K562 (cell line): ENCODE results near the gene SLC34A3. TPM values are rescaled to one million over a fixed set of nuclear protein-coding genes. Genes with fewer than 3 reads are reported as not detected.
A peak's percentile ranks its signal among the peaks of the same experiment; 100 is the strongest.

Source experiments
- CBFA2T3 ChIP-seq: fragments of 450-650 bp; IDR thresholded peaks from 2 replicates; pipeline ENCODE4 v1.6.1; 2017
- GATAD2A ChIP-seq: fragments of 450-650 bp; IDR thresholded peaks from 2 replicates; pipeline ENCODE4 v1.6.1; 2017
- HDAC1 ChIP-seq, 2 experiments: fragments of 450-650 bp; IDR thresholded peaks; 2 replicates each; pipeline ENCODE4 v1.6.1; 2016 to 2017; ENCODE audit warnings: inconsistent platforms in 1 of 2, mild to moderate bottlenecking in 1 of 2, moderate library complexity in 1 of 2
- KDM5B ChIP-seq: fragments of 200-600 bp; sonication (generic); IDR thresholded peaks from 2 replicates; pipeline ENCODE4 v1.6.1; 2012; ENCODE audit warnings: low read depth, mild to moderate bottlenecking, moderate library complexity, low read length, control low read depth, inconsistent platforms; ENCODE audit not compliant: insufficient replicate concordance
- KHSRP ChIP-seq: fragments of 450-650 bp; IDR thresholded peaks from 2 replicates; pipeline ENCODE4 v1.6.1; 2017
- NBN ChIP-seq: fragments of 450-650 bp; IDR thresholded peaks from 2 replicates; pipeline ENCODE4 v1.6.1; 2016; ENCODE audit warnings: low read depth, mild to moderate bottlenecking
- NR1H2 ChIP-seq: sonication (generic); formaldehyde crosslinking; IDR thresholded peaks from 2 replicates; pipeline ENCODE4 v1.4.0; 2020; ENCODE audit warnings: mild to moderate bottlenecking, missing genetic modification reagents
- PURB ChIP-seq: sonication (generic); formaldehyde crosslinking; IDR thresholded peaks from 2 replicates; pipeline ENCODE4 v1.9.0; 2021; ENCODE audit warnings: low read depth, mild to moderate bottlenecking, missing genetic modification reagents
- RAD21 ChIP-seq, 2 experiments: fragments of 250-450 bp in 1 of 2; fragments of 450-650 bp in 1 of 2; sonication (Bioruptor Pico) in 1 of 2; formaldehyde crosslinking in 1 of 2; IDR thresholded peaks in 1 of 2; conservative IDR thresholded peaks in 1 of 2; 2 replicates each; pipeline versions ENCODE4 v1.4.0 to v1.8.0; 2020 to 2022; ENCODE audit warnings: mild to moderate bottlenecking in 2 of 2, moderate library complexity in 1 of 2
- SREBF1 ChIP-seq: fragments of 150-350 bp; IDR thresholded peaks from 2 replicates; pipeline ENCODE4 v1.6.1; 2014; ENCODE audit warnings: antibody characterized with exemption, low read depth, low read length, borderline replicate concordance
- TARDBP ChIP-seq: fragments of 450-650 bp; IDR thresholded peaks from 2 replicates; pipeline ENCODE4 v1.6.1; 2016
- ZC3H4 ChIP-seq: sonication (generic); formaldehyde crosslinking; IDR thresholded peaks from 2 replicates; pipeline ENCODE4 v1.9.0; 2021; ENCODE audit warnings: missing genetic modification reagents, borderline replicate concordance
- ZNF445 ChIP-seq: fragments of 250-450 bp; sonication (Bioruptor Pico); IDR thresholded peaks from 2 replicates; pipeline ENCODE4 v1.4.0; 2020; ENCODE audit warnings: low read depth, mild to moderate bottlenecking, moderate library complexity
- ZNF551 ChIP-seq: fragments of 250-450 bp; sonication (Bioruptor Pico); IDR thresholded peaks from 2 replicates; pipeline ENCODE4 v1.5.0; 2021; ENCODE audit warnings: mild to moderate bottlenecking, moderate library complexity
- ZNF583 ChIP-seq: fragments of 250-450 bp; sonication (Bioruptor Pico); IDR thresholded peaks from 2 replicates; pipeline ENCODE4 v1.4.0; 2020
- ZNF740 ChIP-seq, 3 experiments: fragments of 200-800 bp in 1 of 3; sonication (Bioruptor generic) in 1 of 3; sonication (generic) in 1 of 3; formaldehyde crosslinking in 1 of 3; IDR thresholded peaks; 2 replicates each; pipeline versions ENCODE4 v1.6.1 to v1.8.0; 2016 to 2022; ENCODE audit warnings: mild to moderate bottlenecking in 2 of 3, missing compliant biosample characterization in 2 of 3, missing genetic modification characterization in 2 of 3, missing genetic modification reagents in 1 of 3
- polyA plus RNA-seq, 8 experiments: library from polyadenylated mRNA; depleted of rRNA in 4 of 8; stranded (reverse) in 5 of 8; unstranded in 3 of 8; fragments of >200 nt; fragmentation: Nextera tagmentation in 2 of 8; fragmentation: Illumina TruSeq in 1 of 8; extraction: Ambion mirVana in 2 of 8; extraction: Trizol in 1 of 8; gene quantifications; 2 replicates each; pipeline versions ENCODE4 v1.2.1 to v1.2.3, GENCODE V29; 2011 to 2014; ENCODE audit warnings: inconsistent platforms in 1 of 8, missing spikeins in 1 of 8
- total RNA-seq, 7 experiments: library from RNA; depleted of rRNA in 6 of 7; stranded (reverse); fragments of >200 nt in 6 of 7; fragmentation: Illumina TruSeq in 2 of 7; extraction: Trizol in 2 of 7; gene quantifications; 2 replicates each; pipeline versions ENCODE4 v1.2.1 to v1.2.3, GENCODE V29; 2011 to 2021; ENCODE audit warnings: low replicate concordance in 1 of 7
- TF ChIP-seq, protein P1 (sequence below): sonication (generic); formaldehyde crosslinking; IDR thresholded peaks from 2 replicates; pipeline ENCODE4 v1.8.0; 2022; ENCODE audit warnings: mild to moderate bottlenecking, missing genetic modification reagents
- TF ChIP-seq, protein P2 (sequence below): fragments of 450-650 bp; formaldehyde crosslinking; IDR thresholded peaks from 2 replicates; pipeline ENCODE4 v1.4.0; 2022; ENCODE audit warnings: mild to moderate bottlenecking, moderate library complexity
- TF ChIP-seq, protein P3 (sequence below), 2 experiments: fragments of 450-650 bp; conservative IDR thresholded peaks; 2 replicates each; pipeline ENCODE4 v1.6.1; 2017; ENCODE audit warnings: mild to moderate bottlenecking in 2 of 2, moderate library complexity in 2 of 2

The SLC34A3 gene
- total and polyA plus RNA-seq, 9 of the 15 experiments (the other 6 are each of a cell fraction or from before 2014, with no cell fraction given), result not detected

DNA sequence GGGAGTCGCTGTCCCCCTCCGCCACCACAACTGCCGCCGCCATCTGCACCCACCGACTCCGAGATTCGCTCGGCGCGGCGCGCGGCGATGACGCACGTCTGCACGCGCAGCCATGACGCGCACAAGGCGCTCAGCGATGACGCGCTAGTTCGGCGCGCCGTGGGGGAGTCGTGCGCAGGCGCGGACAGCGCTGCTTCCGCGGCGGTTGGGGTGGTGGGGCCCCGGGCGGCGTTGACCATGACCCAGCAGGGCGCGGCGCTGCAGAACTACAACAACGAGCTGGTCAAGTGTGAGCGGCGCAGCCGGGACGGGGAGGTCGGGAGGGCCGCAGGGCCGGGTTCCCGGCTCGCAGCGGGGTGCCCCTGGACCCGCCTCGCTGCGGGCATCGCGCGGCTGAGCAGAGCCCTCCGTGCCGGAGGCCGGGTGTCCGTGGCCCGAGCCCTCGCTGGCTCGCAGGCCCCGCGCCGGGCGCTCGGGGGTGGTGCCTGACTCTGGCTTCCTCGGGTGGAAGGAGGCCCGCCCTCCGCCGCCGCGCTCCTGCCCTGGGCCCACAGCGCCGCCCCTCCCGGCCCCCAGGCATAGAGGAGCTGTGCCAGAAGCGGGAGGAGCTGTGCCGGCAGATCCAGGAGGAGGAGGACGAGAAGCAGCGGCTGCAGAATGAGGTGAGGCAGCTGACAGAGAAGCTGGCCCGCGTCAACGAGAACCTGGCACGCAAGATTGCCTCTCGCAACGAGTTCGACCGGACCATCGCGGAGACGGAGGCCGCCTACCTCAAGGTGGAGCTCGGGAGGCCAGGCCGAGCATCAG, 42.0 kb upstream of the SLC34A3 start, which contains the start of the genes ANAPC2 and SSNA1 (continued):
- TF ChIP-seq, protein P1, sequence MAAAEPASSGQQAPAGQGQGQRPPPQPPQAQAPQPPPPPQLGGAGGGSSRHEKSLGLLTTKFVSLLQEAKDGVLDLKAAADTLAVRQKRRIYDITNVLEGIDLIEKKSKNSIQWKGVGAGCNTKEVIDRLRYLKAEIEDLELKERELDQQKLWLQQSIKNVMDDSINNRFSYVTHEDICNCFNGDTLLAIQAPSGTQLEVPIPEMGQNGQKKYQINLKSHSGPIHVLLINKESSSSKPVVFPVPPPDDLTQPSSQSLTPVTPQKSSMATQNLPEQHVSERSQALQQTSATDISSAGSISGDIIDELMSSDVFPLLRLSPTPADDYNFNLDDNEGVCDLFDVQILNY (CRISPR knock-in tag), result no peak
- TF ChIP-seq HDAC1 (IDR thresholded peaks at IDR 0.05), result peak in 1 of 2 experiments; percentile 95; a peak in 2 of 4 replicates
- no peak for TF ChIP-seq ZC3H4
- no peak for TF ChIP-seq SREBF1
- TF ChIP-seq CBFA2T3, result peak; percentile 19; the same call in 1 of the 2 replicates
- peak; percentile 83 for TF ChIP-seq RAD21 (CRISPR knock-in tag; conservative IDR thresholded peaks at IDR 0.05 in 1 of 2, IDR thresholded peaks at IDR 0.05 in 1 of 2)
- peak; percentile 100 for TF ChIP-seq ZNF740 (CRISPR knock-in tag; IDR thresholded peaks at IDR 0.05)
- TF ChIP-seq ZNF740 (tag; IDR thresholded peaks at IDR 0.05), result peak in 1 of 2 experiments; percentile 94; a peak in 2 of 4 replicates
- TF ChIP-seq NBN, result peak; percentile 95
- no peak for TF ChIP-seq GATAD2A
- no peak for TF ChIP-seq PURB (CRISPR knock-in tag)
- no peak for TF ChIP-seq NR1H2
- TF ChIP-seq, protein P2, sequence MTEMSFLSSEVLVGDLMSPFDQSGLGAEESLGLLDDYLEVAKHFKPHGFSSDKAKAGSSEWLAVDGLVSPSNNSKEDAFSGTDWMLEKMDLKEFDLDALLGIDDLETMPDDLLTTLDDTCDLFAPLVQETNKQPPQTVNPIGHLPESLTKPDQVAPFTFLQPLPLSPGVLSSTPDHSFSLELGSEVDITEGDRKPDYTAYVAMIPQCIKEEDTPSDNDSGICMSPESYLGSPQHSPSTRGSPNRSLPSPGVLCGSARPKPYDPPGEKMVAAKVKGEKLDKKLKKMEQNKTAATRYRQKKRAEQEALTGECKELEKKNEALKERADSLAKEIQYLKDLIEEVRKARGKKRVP (CRISPR knock-in tag), result no peak
- no peak for TF ChIP-seq ZNF551 (CRISPR knock-in tag)
- no peak for TF ChIP-seq ZNF445 (CRISPR knock-in tag)
- TF ChIP-seq TARDBP, result peak; percentile 71; the same call in 1 of the 2 replicates
- TF ChIP-seq KHSRP, result peak; percentile 99
- TF ChIP-seq ZNF583, result no peak
- TF ChIP-seq, protein P3, sequence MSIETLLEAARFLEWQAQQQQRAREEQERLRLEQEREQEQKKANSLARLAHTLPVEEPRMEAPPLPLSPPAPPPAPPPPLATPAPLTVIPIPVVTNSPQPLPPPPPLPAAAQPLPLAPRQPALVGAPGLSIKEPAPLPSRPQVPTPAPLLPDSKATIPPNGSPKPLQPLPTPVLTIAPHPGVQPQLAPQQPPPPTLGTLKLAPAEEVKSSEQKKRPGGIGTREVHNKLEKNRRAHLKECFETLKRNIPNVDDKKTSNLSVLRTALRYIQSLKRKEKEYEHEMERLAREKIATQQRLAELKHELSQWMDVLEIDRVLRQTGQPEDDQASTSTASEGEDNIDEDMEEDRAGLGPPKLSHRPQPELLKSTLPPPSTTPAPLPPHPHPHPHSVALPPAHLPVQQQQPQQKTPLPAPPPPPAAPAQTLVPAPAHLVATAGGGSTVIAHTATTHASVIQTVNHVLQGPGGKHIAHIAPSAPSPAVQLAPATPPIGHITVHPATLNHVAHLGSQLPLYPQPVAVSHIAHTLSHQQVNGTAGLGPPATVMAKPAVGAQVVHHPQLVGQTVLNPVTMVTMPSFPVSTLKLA (conservative IDR thresholded peaks at IDR 0.05), result peak; percentile 94 to 98
- peak; percentile 87 for TF ChIP-seq KDM5B
